Keratinocyte (primary cell): ENCODE measurements around the gene MTERF4.

Source experiments
- CTCF ChIP-seq, 3 experiments: IDR thresholded peaks in 1 of 3; conservative IDR thresholded peaks in 1 of 3; optimal IDR thresholded peaks in 1 of 3; 2 replicates in 2 of 3; 3 replicates in 1 of 3; pipeline versions ENCODE3 to v1.5.1; 2011; ENCODE audit warnings: low read length in 3 of 3, mild to moderate bottlenecking in 3 of 3, moderate library complexity in 2 of 3, control low read depth in 1 of 3, inconsistent platforms in 1 of 3; ENCODE audit not compliant: insufficient read depth in 2 of 3; ENCODE audit errors: extremely low read depth in 1 of 3
- EZH2 ChIP-seq: IDR thresholded peaks from one replicate; pipeline ENCODE4 v1.6.1; 2012; ENCODE audit warnings: inconsistent platforms, mild to moderate bottlenecking, low read length, moderate library complexity

- TF ChIP-seq EZH2, result no peak
- TF ChIP-seq CTCF (optimal IDR thresholded peaks at IDR 0.05 in 1 of 3, IDR thresholded peaks at IDR 0.05 in 1 of 3, conservative IDR thresholded peaks at IDR 0.05 in 1 of 3; ENCODE audit: extremely low read depth in 1 of 3, insufficient read depth in 2 of 3, low read length in 3 of 3), result no peak
Observed at GRCh38 chr2:241112046-241112445, 10.0 kb upstream of the MTERF4 start.
